Right lobe of liver (tissue), 6 donors: ENCODE measurements around the gene HECW1. TPM values are rescaled to one million over a fixed set of nuclear protein-coding genes. Genes with fewer than 3 reads are reported as not detected.

Experiments used
- ATAC-seq, 4 donors: fragments of 200-7000 bp; cut with Tn5 transposase; one replicate each; pipeline ENCODE4 v1.9.1; 2020; ENCODE audit warnings: mild to moderate bottlenecking in 4 of 4, moderate library complexity in 4 of 4
- DNase-seq, 3 donors: peaks; one replicate each; pipeline ENCODE4 v3.0.0-alpha.2; 2020
- H3K27ac ChIP-seq, 3 donors: fragments of 200-600 bp; one replicate each; pipeline ENCODE4 v1.8.0; 2022
- H3K27me3 ChIP-seq, 2 donors: fragments of 200-600 bp; one replicate each; pipeline ENCODE4 v1.8.0; 2022
- H3K36me3 ChIP-seq, 4 donors: fragments of 200-600 bp; sonication (generic) in 1 of 4; one replicate each; pipeline versions ENCODE4 v1.5.1 to v1.8.0; 2017 to 2022; ENCODE audit warnings: control low read depth in 1 of 4
- H3K4me1 ChIP-seq, 4 donors: fragments of 200-600 bp; sonication (generic) in 1 of 4; one replicate each; pipeline versions ENCODE4 v1.5.1 to v1.8.0; 2017 to 2022; ENCODE audit warnings: control low read depth in 1 of 4
- H3K4me3 ChIP-seq, 3 donors: fragments of 200-600 bp; one replicate each; pipeline ENCODE4 v1.8.0; 2022
- H3K9me3 ChIP-seq, 4 donors: fragments of 200-600 bp; sonication (generic) in 1 of 4; one replicate each; pipeline versions ENCODE4 v1.5.1 to v1.8.0; 2017 to 2022; ENCODE audit warnings: control low read depth in 1 of 4
- POLR2A ChIP-seq: fragments of 450-650 bp; IDR thresholded peaks from one replicate; pipeline ENCODE4 v1.6.1; 2017; ENCODE audit warnings: antibody characterized with exemption, mild to moderate bottlenecking
- WGBS: methylation state at CpG from one replicate; pipeline ENCODE4 v1.1.6; 2018; ENCODE audit warnings: low coverage, low lambda C conversion rate; ENCODE audit not compliant: insufficient coverage; ENCODE audit errors: missing lambda C conversion rate; 5-methylcytosine and 5-hydroxymethylcytosine counted together
- intact Hi-C, 2 donors: fragments of 100-400 bp; cut with DNase I; formaldehyde crosslinking; loops; one replicate each; pipeline versions ENCODE4 v1.11.2 to v1.14.1; 2022
- total RNA-seq, 6 experiments: library from RNA; depleted of rRNA in 2 of 6; stranded (reverse); fragments of >200 nt in 2 of 6; fragmentation: NEBNext Ultra II Directional in 3 of 6; extraction: Animal tissue kit (Norgen Biotek cat#: 25700) in 3 of 6; gene quantifications; one replicate each; pipeline versions ENCODE4 v1.1.0 to v1.2.4, GENCODE V29; 2016 to 2023
- TF ChIP-seq, protein P1 (sequence below), 4 donors: fragments of 200-600 bp in 3 of 4; fragments of 450-650 bp in 1 of 4; IDR thresholded peaks; one replicate each; pipeline versions ENCODE4 v1.5.1 to v1.8.0; 2016 to 2022; ENCODE audit warnings: antibody characterized with exemption in 4 of 4, mild to moderate bottlenecking in 2 of 4
- donor health status: DM: no; HTN: yes; CAD: no.
- donor health status: DM: no; HTN: no; CAD: no.
- donor health status: DM: no; HTN: no; CAD: no.
- donor health status: DM: no; HTN: yes; CAD: no.
- donor health status: DM: no; HTN: yes; CAD: no.

HECW1 gene
- total RNA-seq, 6 experiments from 2014 or later: 0.02 to 0.87 (median 0.09) TPM; not detected in 1

GRCh38 chr7:43508461-43508860, 396.0 kb downstream of the HECW1 start:
- Histone ChIP-seq H3K27ac (no peak overlapping the region), H3K36me3 (no peaks in the 10 kb centered on the region), H3K27me3 (no peaks in the 10 kb centered on the region), H3K4me3 (no peak overlapping the region), H3K9me3 (no peaks in the 10 kb centered on the region), H3K4me1 (no peaks in the 10 kb centered on the region)
- 33% methylated on average over 1 of the region's 1 CpG for WGBS
- intact Hi-C loops: no loop called here
- no peak for ATAC-seq
- no peak for TF ChIP-seq POLR2A
- TF ChIP-seq, protein P1, sequence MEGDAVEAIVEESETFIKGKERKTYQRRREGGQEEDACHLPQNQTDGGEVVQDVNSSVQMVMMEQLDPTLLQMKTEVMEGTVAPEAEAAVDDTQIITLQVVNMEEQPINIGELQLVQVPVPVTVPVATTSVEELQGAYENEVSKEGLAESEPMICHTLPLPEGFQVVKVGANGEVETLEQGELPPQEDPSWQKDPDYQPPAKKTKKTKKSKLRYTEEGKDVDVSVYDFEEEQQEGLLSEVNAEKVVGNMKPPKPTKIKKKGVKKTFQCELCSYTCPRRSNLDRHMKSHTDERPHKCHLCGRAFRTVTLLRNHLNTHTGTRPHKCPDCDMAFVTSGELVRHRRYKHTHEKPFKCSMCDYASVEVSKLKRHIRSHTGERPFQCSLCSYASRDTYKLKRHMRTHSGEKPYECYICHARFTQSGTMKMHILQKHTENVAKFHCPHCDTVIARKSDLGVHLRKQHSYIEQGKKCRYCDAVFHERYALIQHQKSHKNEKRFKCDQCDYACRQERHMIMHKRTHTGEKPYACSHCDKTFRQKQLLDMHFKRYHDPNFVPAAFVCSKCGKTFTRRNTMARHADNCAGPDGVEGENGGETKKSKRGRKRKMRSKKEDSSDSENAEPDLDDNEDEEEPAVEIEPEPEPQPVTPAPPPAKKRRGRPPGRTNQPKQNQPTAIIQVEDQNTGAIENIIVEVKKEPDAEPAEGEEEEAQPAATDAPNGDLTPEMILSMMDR (IDR thresholded peaks at IDR 0.05): no peak
- no peak for DNase-seq

- Histone ChIP-seq H3K4me3 (no peak overlapping the region), H3K4me1 (no peaks in the 10 kb centered on the region), H3K27me3 (no peaks in the 10 kb centered on the region), H3K9me3 (no peaks in the 10 kb centered on the region), H3K27ac (no peak overlapping the region), H3K36me3 (no peaks in the 10 kb centered on the region)
- DNase-seq: no peak
- no peak for ATAC-seq
- WGBS: 81% methylated on average over 4 of the region's 4 CpGs
- TF ChIP-seq POLR2A: no peak
- TF ChIP-seq, protein P1 (IDR thresholded peaks at IDR 0.05): no peak
- intact Hi-C loops: no loop called here
These were observed 397.5 kb downstream of the HECW1 start for GRCh38 chr7:43509906-43510305.

GRCh38 chr7:43511029-43511428, 398.6 kb downstream of the HECW1 start:
- TF ChIP-seq, protein P1 (IDR thresholded peaks at IDR 0.05): peak in 1 of 4 donors; percentile 27
- no peak for TF ChIP-seq POLR2A
- no peaks in the 10 kb centered on the region for H3K36me3 ChIP-seq
- H3K9me3 ChIP-seq: no peaks in the 10 kb centered on the region
- ATAC-seq (peak in 3 of 4 donors; percentile 42 to 64 (median 50)), DNase-seq (no peak)
- H3K27ac ChIP-seq: no peak overlapping the region
- intact Hi-C loops: no loop called here
- H3K4me3 ChIP-seq: no peak overlapping the region
- WGBS: 73% methylated on average over 8 of the region's 9 CpGs
- no peaks in the 10 kb centered on the region for H3K4me1 ChIP-seq
- no peaks in the 10 kb centered on the region for H3K27me3 ChIP-seq

GRCh38 chr7:43511769-43512515, 399.5 kb downstream of the HECW1 start:
- Histone ChIP-seq H3K4me3 (no peak overlapping the region), H3K9me3 (no peaks in the 10 kb centered on the region), H3K27ac (no peak overlapping the region), H3K36me3 (no peaks in the 10 kb centered on the region), H3K27me3 (no peaks in the 10 kb centered on the region), H3K4me1 (no peaks in the 10 kb centered on the region)
- DNase-seq: no peak
- 69% methylated on average over 10 of the region's 13 CpGs for WGBS
- no peak for TF ChIP-seq POLR2A
- TF ChIP-seq, protein P1 (IDR thresholded peaks at IDR 0.05): no peak
- no peak for ATAC-seq
- intact Hi-C loops: no loop called here
